Amniotic stem cell (primary cell): Measurements from ENCODE around the gene PCTP.

ENCODE experiments used
- DNase-seq: peaks from one replicate; lab custom pipeline; 2025; lab: John Stamatoyannopoulos, UW

The PCTP gene

DNA sequence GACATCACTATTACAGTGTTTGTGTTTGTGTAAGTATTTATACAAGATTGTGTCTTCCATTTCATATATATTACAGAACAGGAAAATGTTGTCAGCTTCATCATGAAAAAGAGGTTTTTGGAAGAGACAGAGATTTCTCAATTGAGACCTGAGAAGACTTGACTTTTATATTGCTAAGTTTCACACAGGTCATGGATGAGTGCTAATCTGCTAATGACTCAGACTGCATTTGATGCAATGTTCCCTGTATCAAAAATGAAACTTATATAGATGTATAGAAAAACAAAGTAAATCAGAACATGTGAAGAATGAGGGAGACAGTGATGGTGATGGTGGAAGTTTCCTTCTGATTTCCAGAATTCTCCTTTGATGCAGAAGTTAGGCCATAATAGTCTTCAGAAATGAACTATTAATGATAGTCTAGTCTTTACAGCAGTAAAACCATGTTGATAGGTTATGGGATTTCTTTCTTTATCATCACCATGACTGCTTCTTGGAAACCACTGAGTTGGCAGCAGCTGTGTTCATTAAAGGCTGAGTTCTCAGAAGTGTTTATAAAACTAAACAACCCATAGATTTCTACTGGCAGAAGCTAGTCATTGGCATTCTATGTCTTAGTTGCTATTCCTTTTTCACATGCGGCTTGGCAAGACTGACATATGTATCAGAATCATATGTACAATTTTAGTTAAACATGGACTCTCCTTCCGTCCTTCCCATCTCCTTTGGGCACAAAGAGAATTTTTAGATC lies 56.1 kb downstream of the PCTP start:
- DNase-seq = no peak

DNA sequence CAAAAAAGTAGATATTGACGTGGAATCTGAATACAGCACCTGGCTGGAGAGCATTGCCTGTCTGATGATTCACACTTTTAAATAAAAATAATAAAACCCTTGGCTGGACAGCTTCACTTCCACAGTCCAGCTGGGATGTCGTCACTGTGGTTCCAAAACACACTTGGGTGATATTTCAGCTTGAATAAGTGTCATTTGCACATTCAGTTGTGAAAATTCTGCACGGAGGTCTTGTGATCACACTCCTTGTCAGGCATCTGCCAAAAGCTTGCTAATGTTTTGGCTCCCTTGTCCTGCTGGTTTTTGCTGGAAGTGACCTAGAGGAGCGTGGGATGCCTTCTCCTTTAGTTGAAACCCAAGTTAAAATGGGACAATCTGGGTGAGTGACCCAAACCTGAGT lies 60.7 kb downstream of the PCTP start:
- no peak for DNase-seq

GRCh38 chr17:55812323-55812722 lies 61.5 kb downstream of the PCTP start:
- DNase-seq = no peak

DNA sequence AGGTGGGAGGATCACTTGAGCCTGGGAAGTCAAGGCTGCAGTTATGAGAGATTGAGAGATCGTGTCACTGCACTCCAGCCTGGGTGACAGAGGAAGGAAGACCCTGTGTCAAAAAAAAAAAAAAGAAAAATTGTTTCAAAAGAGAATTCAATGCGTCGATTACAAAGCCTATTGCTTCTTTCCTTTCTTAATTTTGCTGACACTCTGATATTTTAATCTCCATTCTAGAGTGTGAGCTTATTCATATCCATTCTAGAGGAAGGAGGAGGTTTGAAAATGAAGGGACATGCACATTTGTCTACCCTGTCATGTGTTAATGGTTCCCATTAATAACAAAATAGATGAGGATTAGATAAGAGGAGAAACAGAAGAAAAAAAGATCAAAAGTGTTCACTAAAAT lies 63.1 kb downstream of the PCTP start:
- no peak for DNase-seq

DNA sequence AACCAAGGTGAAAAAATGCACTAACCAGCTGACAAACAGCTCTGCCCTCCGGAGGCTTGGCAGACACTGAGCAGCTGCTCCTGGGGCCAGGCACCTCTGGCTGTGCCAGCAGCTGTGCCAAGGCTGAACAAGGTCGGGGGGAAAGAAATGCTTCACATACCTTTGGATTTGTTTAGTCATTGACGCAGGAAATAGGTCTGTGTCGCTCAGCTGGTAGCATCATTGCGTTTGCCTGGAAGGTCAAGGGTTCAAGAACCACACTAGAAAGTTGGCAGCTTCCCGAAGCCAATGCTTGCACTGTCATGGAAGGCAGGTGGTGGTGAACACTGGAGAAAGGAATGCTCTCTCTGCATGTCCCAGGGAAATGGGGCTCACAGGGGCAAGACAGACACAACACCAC lies 63.5 kb downstream of the PCTP start:
- no peak for DNase-seq

- no peak for DNase-seq
Measured at GRCh38 chr17:55816532-55817396, 65.9 kb downstream of the PCTP start.

GRCh38 chr17:55817397-55817709 lies 66.5 kb downstream of the PCTP start:
- no peak for DNase-seq

DNA sequence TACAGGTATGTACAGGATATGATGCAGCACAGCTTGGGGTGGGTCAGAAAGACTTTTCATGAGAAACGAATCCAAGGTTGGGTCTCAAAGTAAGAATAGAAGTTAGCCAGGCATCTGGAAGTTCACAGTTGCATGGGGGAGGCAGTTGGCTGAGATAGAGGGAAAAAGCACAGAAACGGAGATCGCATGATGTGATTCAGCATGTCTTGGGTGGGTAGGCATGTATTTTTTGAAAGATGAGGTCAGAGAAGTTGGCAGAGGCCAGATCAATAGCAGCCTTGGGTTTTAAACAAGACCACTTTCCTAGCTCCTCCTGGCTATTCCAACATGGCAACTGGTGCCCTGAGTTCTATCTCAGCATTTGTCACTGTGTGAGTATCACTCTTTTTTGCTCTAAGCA lies 67.2 kb downstream of the PCTP start:
- DNase-seq = no peak

- no peak for DNase-seq
Measured at GRCh38 chr17:55818451-55819375, 67.9 kb downstream of the PCTP start.

DNA sequence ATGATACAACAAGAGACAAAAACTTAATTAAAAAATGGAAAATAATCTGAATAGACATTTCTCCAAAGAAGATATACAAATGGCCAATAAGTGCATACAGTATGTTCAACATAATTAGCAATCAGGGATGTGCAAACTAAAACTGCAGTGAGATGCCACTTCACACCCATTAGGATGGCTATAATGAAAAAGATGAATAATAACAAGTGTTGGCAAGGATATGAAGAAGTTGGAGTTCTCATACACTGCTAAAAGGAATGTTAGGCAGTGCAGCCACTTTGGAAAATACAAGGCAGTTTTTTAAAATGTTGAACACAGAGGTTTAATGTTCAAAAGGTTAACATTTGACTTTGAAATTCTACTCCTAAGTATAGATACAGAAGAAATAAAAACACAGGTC lies 69.8 kb downstream of the PCTP start:
- no peak for DNase-seq

DNA sequence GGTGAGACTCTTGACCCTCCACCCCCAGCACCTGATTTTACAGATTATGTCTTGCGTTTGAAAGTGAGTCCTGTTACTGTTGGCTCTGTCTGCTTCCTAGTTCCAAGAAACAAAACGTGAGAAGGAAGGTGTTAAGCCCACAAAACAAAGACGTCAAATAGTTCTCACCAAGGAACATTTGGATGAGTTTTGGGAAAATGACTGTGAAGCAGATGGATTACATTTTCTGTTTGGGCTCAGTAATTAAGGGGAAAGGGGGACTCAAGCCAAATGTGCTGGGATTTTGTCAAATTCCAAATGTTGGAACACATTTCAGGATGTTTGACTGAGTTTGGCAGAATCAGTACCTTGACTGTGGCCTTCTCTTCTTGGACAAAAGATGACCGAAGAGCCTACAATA lies 71.2 kb downstream of the PCTP start:
- no peak for DNase-seq

- DNase-seq = no peak
Measured at GRCh38 chr17:55825213-55825612, 74.4 kb downstream of the PCTP start.
